Measurements from ENCODE around the gene TC2N.

TC2N gene

DNA sequence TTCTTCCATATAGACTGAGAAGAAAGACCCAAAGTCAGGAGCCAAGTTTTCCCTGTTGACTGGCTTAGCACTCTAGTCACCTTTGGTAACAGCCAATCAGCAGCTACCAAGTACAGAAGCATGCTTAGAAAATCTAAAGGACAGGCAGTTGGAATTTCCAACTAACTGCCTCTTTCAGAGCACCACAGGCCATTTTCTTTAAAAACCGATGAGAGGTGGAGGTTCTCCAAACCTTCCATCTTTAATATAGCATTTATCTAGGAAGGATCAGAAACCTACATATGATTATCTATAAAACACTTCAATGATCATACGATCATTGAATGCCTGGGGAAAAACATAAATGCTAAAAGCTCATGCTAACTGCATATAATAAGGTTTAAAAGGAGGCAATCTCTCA is 135.3 kb downstream of the TC2N start, which contains the start of gene CATSPERB:
Gene CATSPERB (minus strand): TSS at position 101 of the 400 bp plus-strand sequence. CDS start 2,607 bp downstream, outside the sequence.
- DNase-seq (ENCODE audit: insufficient read length, low spot score): no peak
- TF ChIP-seq POLR2A (IDR thresholded peaks at IDR 0.05; ENCODE audit: low read depth, low read length): no peak
- no peak for FAIRE-seq

DNA sequence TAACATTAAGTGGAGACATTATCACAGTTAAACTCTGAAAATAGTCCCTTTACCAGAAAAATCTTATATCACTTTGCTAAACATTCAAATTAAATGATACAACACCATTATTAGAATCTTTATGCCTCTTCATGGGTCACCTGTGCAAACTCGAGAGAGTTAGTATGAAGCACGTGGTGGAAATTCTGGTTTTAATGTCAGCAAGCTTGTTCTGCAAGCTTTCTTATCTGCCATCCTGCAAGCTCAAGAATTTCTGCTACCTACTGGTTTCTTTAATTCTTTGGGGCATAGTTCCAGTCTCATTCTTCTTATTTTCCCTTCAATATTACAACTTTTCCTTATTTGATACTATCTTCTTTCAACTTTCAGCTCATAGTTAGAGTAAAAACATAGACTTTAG is 136.3 kb downstream of the TC2N start:
- FAIRE-seq: no peak

DNA sequence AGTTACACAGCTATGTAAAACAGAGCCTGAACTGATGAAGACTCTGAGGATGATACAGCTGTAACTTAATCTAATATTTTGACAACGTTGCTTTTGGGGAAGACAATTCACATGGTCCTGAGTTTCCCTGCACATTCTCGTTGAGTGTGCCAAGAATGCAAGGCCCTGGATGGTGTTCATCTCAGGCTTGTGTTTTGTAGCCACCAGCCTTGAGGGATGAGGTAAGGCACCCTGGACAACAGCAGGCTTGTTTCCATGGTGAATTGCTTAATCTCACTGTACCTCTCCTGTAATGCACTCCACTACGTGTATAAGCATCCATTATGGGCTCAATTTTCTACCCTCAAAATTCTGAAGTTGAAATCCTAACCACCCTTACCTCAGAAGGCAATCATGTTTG is 137.6 kb downstream of the TC2N start:
- TF ChIP-seq POLR2A (IDR thresholded peaks at IDR 0.05; ENCODE audit: low read depth, low read length): no peak
- FAIRE-seq (no peak), DNase-seq (ENCODE audit: insufficient read length, low spot score) (no peak)

More for the DNA sequence above, 136.3 kb downstream of the TC2N start:
- no peak for TF ChIP-seq POLR2A (IDR thresholded peaks at IDR 0.05; ENCODE audit: low read depth, low read length)
- DNase-seq (ENCODE audit: insufficient read length, low spot score): no peak

All from H54 (cell line).